ENCODE data around the gene SLC1A1. TPM values are rescaled to one million over a fixed set of nuclear protein-coding genes. Genes with fewer than 3 reads are reported as not detected.

Gene SLC1A1
- total RNA-seq, 1 experiment from 2014 or later = 0.05 TPM

- H3K27me3 ChIP-seq (ENCODE audit: control insufficient read depth, insufficient read depth, low read length) = no peaks in the 10 kb centered on the region
- H3K4me3 ChIP-seq (ENCODE audit: low read depth in 2 of 2, low read length in 2 of 2) = no peak overlapping the region
- no TSS peak for BruUV-seq (replicated peaks)
- no peaks in the 10 kb centered on the region for H3K4me1 ChIP-seq (ENCODE audit: control insufficient read depth, insufficient read depth, low read length)
- no peaks in the 10 kb centered on the region for H3K36me3 ChIP-seq (ENCODE audit: control insufficient read depth, insufficient read depth, low read length)
- ChIA-PET CTCF (no interaction called here), POLR2A (no interaction called here)
- no peak for DNase-seq (ENCODE audit: low read depth, low spot score)
- no peak overlapping the region for H3K27ac ChIP-seq (ENCODE audit: low read length)
- no peak for ATAC-seq
- no peak for TF ChIP-seq SIN3A (IDR thresholded peaks at IDR 0.05; ENCODE audit: borderline replicate concordance, insufficient read depth, low read depth, low read length)
- no peak for TF ChIP-seq POLR2AphosphoS5 (IDR thresholded peaks at IDR 0.05; ENCODE audit: low read depth, low read length)
- no peak for TF ChIP-seq TCF7L2 (IDR thresholded peaks at IDR 0.05; ENCODE audit: low read depth, low read length)
- no peak for TF ChIP-seq REST (IDR thresholded peaks at IDR 0.05; ENCODE audit: insufficient read depth in 1 of 2, low read depth in 2 of 2, low read length in 1 of 2)
- no peak for TF ChIP-seq CTCF (IDR thresholded peaks at IDR 0.05)
- no peaks in the 10 kb centered on the region for H3K9me3 ChIP-seq (ENCODE audit: control insufficient read depth, insufficient read depth, low read depth, low read length)
- in situ Hi-C loops (cut with HindIII; ENCODE audit: low pct_unique_long_range_greater_than_20kb, low sequenced_read_pairs) = no loop called here
- intact Hi-C loops (cut with micrococcal nuclease; ENCODE audit: unreplicated experiment) = no loop called here
Measured at GRCh38 chr9:4538107-4538506, 47.8 kb downstream of the SLC1A1 start.

- Histone ChIP-seq H3K36me3 (ENCODE audit: control insufficient read depth, insufficient read depth, low read length) (no peaks in the 10 kb centered on the region), H3K4me3 (ENCODE audit: low read depth in 2 of 2, low read length in 2 of 2) (no peak overlapping the region), H3K4me1 (ENCODE audit: control insufficient read depth, insufficient read depth, low read length) (no peaks in the 10 kb centered on the region), H3K27ac (ENCODE audit: low read length) (no peak overlapping the region), H3K27me3 (ENCODE audit: control insufficient read depth, insufficient read depth, low read length) (no peaks in the 10 kb centered on the region), H3K9me3 (ENCODE audit: control insufficient read depth, insufficient read depth, low read depth, low read length) (no peaks in the 10 kb centered on the region)
- no TSS peak for BruUV-seq (replicated peaks)
- no peak for DNase-seq (ENCODE audit: low read depth, low spot score)
- intact Hi-C loops (cut with micrococcal nuclease; ENCODE audit: unreplicated experiment) = no loop called here
- in situ Hi-C loops (cut with HindIII; ENCODE audit: low pct_unique_long_range_greater_than_20kb, low sequenced_read_pairs) = no loop called here
- no peak for ATAC-seq
- TF ChIP-seq POLR2AphosphoS5 (IDR thresholded peaks at IDR 0.05; ENCODE audit: low read depth, low read length) (no peak), SIN3A (IDR thresholded peaks at IDR 0.05; ENCODE audit: borderline replicate concordance, insufficient read depth, low read depth, low read length) (no peak), TCF7L2 (IDR thresholded peaks at IDR 0.05; ENCODE audit: low read depth, low read length) (no peak), CTCF (IDR thresholded peaks at IDR 0.05) (no peak), REST (IDR thresholded peaks at IDR 0.05; ENCODE audit: insufficient read depth in 1 of 2, low read depth in 2 of 2, low read length in 1 of 2) (no peak)
- ChIA-PET POLR2A (no interaction called here), CTCF (no interaction called here)
Measured at GRCh38 chr9:4538621-4539020, 48.4 kb downstream of the SLC1A1 start.

Data from Panc1 (cell line).